ENCODE measurements around the gene CDH22. TPM values are rescaled to one million over a fixed set of nuclear protein-coding genes. Genes with fewer than 3 reads are reported as not detected.

The CDH22 gene
- total RNA-seq, 1 experiment from 2014 or later, result not detected

DNA sequence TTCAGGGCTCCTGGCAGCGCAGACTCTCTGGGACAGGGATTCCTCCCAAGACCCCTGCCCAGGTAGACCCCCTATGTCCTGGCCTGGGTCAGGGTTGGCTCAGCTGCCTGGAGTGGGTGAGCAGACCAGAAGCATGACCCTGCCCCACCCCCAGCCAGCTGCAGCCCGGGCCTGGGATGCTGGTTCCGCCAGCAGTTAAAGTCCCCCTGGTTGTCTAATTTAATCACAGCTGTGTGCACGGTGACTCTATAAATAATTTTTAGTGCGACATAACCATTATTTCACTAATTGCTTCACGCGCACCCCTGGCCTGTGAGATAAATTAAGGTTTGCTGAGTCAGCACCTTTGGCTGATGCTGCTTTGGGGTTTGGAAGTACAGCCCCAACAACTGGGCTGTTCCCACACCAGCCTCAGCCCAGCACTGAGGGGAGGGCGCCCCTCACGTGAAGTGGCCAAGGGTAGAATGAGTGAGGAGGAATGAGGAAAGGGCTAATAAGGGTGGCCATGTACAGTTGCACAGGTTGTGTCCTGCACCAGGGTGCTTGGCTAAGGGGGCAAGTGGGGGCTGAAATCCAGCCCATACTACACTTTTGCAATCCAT, 26.1 kb upstream of the CDH22 start:
- ChIA-PET CTCF (no interaction called here), POLR2A (no interaction called here)
- H3K4me3 ChIP-seq (ENCODE audit: low read depth in 2 of 2, low read length in 2 of 2), result no peak overlapping the region
- ATAC-seq (no peak), DNase-seq (ENCODE audit: low read depth, low spot score) (no peak)
- BruUV-seq (replicated peaks), result no TSS peak
- no peaks in the 10 kb centered on the region for H3K9me3 ChIP-seq (ENCODE audit: control insufficient read depth, insufficient read depth, low read depth, low read length)
- H3K36me3 ChIP-seq (ENCODE audit: control insufficient read depth, insufficient read depth, low read length), result no peaks in the 10 kb centered on the region
- in situ Hi-C loops (cut with HindIII; ENCODE audit: low pct_unique_long_range_greater_than_20kb, low sequenced_read_pairs), result no loop called here
- H3K4me1 ChIP-seq (ENCODE audit: control insufficient read depth, insufficient read depth, low read length), result no peaks in the 10 kb centered on the region
- intact Hi-C loops (cut with micrococcal nuclease; ENCODE audit: unreplicated experiment), result no loop called here
- H3K27me3 ChIP-seq (ENCODE audit: control insufficient read depth, insufficient read depth, low read length), result peaks cover 8% of the 10 kb centered on the region
- no peak overlapping the region for H3K27ac ChIP-seq (ENCODE audit: low read length)
- no peak for TF ChIP-seq SIN3A (IDR thresholded peaks at IDR 0.05; ENCODE audit: borderline replicate concordance, insufficient read depth, low read depth, low read length)
- TF ChIP-seq, protein P1, sequence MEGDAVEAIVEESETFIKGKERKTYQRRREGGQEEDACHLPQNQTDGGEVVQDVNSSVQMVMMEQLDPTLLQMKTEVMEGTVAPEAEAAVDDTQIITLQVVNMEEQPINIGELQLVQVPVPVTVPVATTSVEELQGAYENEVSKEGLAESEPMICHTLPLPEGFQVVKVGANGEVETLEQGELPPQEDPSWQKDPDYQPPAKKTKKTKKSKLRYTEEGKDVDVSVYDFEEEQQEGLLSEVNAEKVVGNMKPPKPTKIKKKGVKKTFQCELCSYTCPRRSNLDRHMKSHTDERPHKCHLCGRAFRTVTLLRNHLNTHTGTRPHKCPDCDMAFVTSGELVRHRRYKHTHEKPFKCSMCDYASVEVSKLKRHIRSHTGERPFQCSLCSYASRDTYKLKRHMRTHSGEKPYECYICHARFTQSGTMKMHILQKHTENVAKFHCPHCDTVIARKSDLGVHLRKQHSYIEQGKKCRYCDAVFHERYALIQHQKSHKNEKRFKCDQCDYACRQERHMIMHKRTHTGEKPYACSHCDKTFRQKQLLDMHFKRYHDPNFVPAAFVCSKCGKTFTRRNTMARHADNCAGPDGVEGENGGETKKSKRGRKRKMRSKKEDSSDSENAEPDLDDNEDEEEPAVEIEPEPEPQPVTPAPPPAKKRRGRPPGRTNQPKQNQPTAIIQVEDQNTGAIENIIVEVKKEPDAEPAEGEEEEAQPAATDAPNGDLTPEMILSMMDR (IDR thresholded peaks at IDR 0.05), result no peak
- no peak for TF ChIP-seq POLR2AphosphoS5 (IDR thresholded peaks at IDR 0.05; ENCODE audit: low read depth, low read length)
- TF ChIP-seq, protein P2, sequence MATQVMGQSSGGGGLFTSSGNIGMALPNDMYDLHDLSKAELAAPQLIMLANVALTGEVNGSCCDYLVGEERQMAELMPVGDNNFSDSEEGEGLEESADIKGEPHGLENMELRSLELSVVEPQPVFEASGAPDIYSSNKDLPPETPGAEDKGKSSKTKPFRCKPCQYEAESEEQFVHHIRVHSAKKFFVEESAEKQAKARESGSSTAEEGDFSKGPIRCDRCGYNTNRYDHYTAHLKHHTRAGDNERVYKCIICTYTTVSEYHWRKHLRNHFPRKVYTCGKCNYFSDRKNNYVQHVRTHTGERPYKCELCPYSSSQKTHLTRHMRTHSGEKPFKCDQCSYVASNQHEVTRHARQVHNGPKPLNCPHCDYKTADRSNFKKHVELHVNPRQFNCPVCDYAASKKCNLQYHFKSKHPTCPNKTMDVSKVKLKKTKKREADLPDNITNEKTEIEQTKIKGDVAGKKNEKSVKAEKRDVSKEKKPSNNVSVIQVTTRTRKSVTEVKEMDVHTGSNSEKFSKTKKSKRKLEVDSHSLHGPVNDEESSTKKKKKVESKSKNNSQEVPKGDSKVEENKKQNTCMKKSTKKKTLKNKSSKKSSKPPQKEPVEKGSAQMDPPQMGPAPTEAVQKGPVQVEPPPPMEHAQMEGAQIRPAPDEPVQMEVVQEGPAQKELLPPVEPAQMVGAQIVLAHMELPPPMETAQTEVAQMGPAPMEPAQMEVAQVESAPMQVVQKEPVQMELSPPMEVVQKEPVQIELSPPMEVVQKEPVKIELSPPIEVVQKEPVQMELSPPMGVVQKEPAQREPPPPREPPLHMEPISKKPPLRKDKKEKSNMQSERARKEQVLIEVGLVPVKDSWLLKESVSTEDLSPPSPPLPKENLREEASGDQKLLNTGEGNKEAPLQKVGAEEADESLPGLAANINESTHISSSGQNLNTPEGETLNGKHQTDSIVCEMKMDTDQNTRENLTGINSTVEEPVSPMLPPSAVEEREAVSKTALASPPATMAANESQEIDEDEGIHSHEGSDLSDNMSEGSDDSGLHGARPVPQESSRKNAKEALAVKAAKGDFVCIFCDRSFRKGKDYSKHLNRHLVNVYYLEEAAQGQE (IDR thresholded peaks at IDR 0.05; ENCODE audit: insufficient read depth in 1 of 2, low read depth in 2 of 2, low read length in 1 of 2), result no peak
- TF ChIP-seq TCF7L2 (IDR thresholded peaks at IDR 0.05; ENCODE audit: low read depth, low read length), result no peak

DNA sequence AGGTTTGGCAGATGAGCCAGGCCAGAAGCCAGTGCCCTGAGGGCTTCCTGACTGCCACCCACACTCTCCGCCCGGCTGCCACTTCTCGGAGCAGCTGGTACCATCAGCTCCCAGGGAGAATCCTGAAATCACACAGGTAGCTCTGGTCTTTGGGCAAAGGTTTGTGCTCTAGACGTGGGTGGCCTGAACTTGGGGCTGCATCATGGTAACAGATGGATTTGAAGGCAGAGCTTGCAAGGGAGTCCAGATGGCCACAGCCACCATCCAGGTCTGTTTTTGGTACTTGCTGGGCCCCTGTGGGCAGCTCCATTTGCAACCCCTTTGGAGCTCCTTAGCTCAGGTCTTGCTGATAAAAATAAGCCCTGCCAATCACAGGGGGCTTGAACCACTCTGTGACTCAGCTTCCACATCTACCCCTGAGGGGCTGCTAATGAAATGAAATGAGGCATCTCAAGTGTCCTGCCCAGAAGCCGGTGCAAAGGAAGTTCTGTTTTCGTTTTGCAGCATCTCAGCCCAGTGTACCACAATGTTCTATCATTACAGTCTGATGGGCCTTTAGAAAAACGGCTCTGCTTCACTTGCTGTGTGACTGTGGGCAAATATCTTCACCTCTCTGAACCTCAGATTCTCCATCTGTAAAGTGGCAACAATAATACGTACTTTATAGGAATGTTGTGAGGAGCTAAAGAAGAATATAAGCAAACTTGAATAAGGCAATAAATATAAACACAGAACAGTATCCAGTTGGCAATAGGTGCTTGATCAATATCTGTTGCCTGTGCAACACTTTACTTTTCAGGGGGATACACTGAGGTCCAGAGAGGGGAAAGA, 25.1 kb upstream of the CDH22 start:
- no peak for DNase-seq (ENCODE audit: low read depth, low spot score)
- ChIA-PET CTCF (no interaction called here), POLR2A (no interaction called here)
- ATAC-seq, result no peak
- Histone ChIP-seq H3K36me3 (ENCODE audit: control insufficient read depth, insufficient read depth, low read length) (no peaks in the 10 kb centered on the region), H3K27me3 (ENCODE audit: control insufficient read depth, insufficient read depth, low read length) (peaks cover under 1% of the 10 kb centered on the region), H3K4me3 (ENCODE audit: low read depth in 2 of 2, low read length in 2 of 2) (no peak overlapping the region), H3K9me3 (ENCODE audit: control insufficient read depth, insufficient read depth, low read depth, low read length) (no peaks in the 10 kb centered on the region), H3K4me1 (ENCODE audit: control insufficient read depth, insufficient read depth, low read length) (no peaks in the 10 kb centered on the region), H3K27ac (ENCODE audit: low read length) (no peak overlapping the region)
- in situ Hi-C loops (cut with HindIII; ENCODE audit: low pct_unique_long_range_greater_than_20kb, low sequenced_read_pairs) (no loop called here), intact Hi-C loops (cut with micrococcal nuclease; ENCODE audit: unreplicated experiment) (no loop called here)
- TF ChIP-seq, protein P1 (IDR thresholded peaks at IDR 0.05), result no peak
- no peak for TF ChIP-seq TCF7L2 (IDR thresholded peaks at IDR 0.05; ENCODE audit: low read depth, low read length)
- TF ChIP-seq, protein P2 (IDR thresholded peaks at IDR 0.05; ENCODE audit: insufficient read depth in 1 of 2, low read depth in 2 of 2, low read length in 1 of 2), result no peak
- no peak for TF ChIP-seq POLR2AphosphoS5 (IDR thresholded peaks at IDR 0.05; ENCODE audit: low read depth, low read length)
- no peak for TF ChIP-seq SIN3A (IDR thresholded peaks at IDR 0.05; ENCODE audit: borderline replicate concordance, insufficient read depth, low read depth, low read length)
- BruUV-seq (replicated peaks), result no TSS peak
